ENCODE measurements around the gene MVP.

GRCh38 chr16:29810699-29811169, 9.5 kb upstream of the MVP start:
- TF ChIP-seq CTCF (IDR thresholded peaks at IDR 0.05): no peak
- TF ChIP-seq POLR2A (IDR thresholded peaks at IDR 0.05; ENCODE audit: low read depth): no peak
- TF ChIP-seq POLR2AphosphoS5 (IDR thresholded peaks at IDR 0.05): no peak
- no peak for TF ChIP-seq EP300 (IDR thresholded peaks at IDR 0.05)
